MG63 (cell line): ENCODE results near the gene RASSF8. TPM values are rescaled to one million over a fixed set of nuclear protein-coding genes. Genes with fewer than 3 reads are reported as not detected.
A peak's percentile ranks its signal among the peaks of the same experiment; 100 is the strongest.
"Not testable (repeated sequence)": the region's sequence is repeated elsewhere in the genome, so short reads cannot be mapped to it uniquely, and the experiment has no call there.

ENCODE experiments used
- DNase-seq: peaks from one replicate; pipeline ENCODE4 v3.0.0-alpha.2; 2020
- H3K27me3 ChIP-seq: fragments of 250-450 bp; sonication (Bioruptor Pico); 2 replicates; pipeline ENCODE4 v1.5.1; 2020; ENCODE audit warnings: mild to moderate bottlenecking, moderate library complexity
- H3K36me3 ChIP-seq: fragments of 250-450 bp; sonication (Bioruptor Pico); 2 replicates; pipeline ENCODE4 v1.5.1; 2020; ENCODE audit warnings: mild to moderate bottlenecking, moderate library complexity
- H3K4me3 ChIP-seq: fragments of 250-450 bp; sonication (Bioruptor Pico); 2 replicates; pipeline ENCODE4 v1.5.1; 2020; ENCODE audit warnings: mild to moderate bottlenecking, moderate library complexity
- H3K9me3 ChIP-seq: fragments of 250-450 bp; sonication (Bioruptor Pico); 2 replicates; pipeline ENCODE4 v1.5.1; 2020; ENCODE audit warnings: mild to moderate bottlenecking, moderate library complexity
- total RNA-seq: library from RNA; depleted of rRNA; stranded (reverse); fragments of >200 nt; shearing (Covaris generic); gene quantifications from 2 replicates; pipeline ENCODE4 v1.2.3, GENCODE V29; 2014; ENCODE audit warnings: low replicate concordance

The RASSF8 gene
- total RNA-seq, 1 experiment from 2014 or later = 7.3 TPM

GRCh38 chr12:26055087-26055486, 96.6 kb downstream of the RASSF8 start:
- Histone ChIP-seq H3K27me3 (no peaks in the 10 kb centered on the region), H3K4me3 (no peak overlapping the region), H3K36me3 (no peaks in the 10 kb centered on the region), H3K9me3 (no peaks in the 10 kb centered on the region)
- no peak for DNase-seq

GRCh38 chr12:26056335-26056734, 97.9 kb downstream of the RASSF8 start:
- no peaks in the 10 kb centered on the region for H3K9me3 ChIP-seq
- DNase-seq = peak; percentile 11
- no peak overlapping the region for H3K4me3 ChIP-seq
- no peaks in the 10 kb centered on the region for H3K27me3 ChIP-seq
- no peaks in the 10 kb centered on the region for H3K36me3 ChIP-seq

GRCh38 chr12:26057271-26057670, 98.8 kb downstream of the RASSF8 start:
- not testable (repeated sequence) for H3K27me3 ChIP-seq, DNase-seq, H3K4me3 ChIP-seq, H3K9me3 ChIP-seq, H3K36me3 ChIP-seq

GRCh38 chr12:26058308-26058707, 99.8 kb downstream of the RASSF8 start:
- no peaks in the 10 kb centered on the region for H3K27me3 ChIP-seq
- H3K4me3 ChIP-seq = no peak overlapping the region
- no peak for DNase-seq
- no peaks in the 10 kb centered on the region for H3K36me3 ChIP-seq
- H3K9me3 ChIP-seq = no peaks in the 10 kb centered on the region

- H3K4me3 ChIP-seq = no peak overlapping the region
- DNase-seq = no peak
- H3K36me3 ChIP-seq = no peaks in the 10 kb centered on the region
- H3K9me3 ChIP-seq = no peaks in the 10 kb centered on the region
- H3K27me3 ChIP-seq = no peaks in the 10 kb centered on the region
Observed at GRCh38 chr12:26058818-26059217, 100.3 kb downstream of the RASSF8 start.

GRCh38 chr12:26062006-26062405, 103.5 kb downstream of the RASSF8 start:
- Histone ChIP-seq H3K4me3 (no peak overlapping the region), H3K36me3 (no peaks in the 10 kb centered on the region), H3K9me3 (no peaks in the 10 kb centered on the region), H3K27me3 (no peaks in the 10 kb centered on the region)
- no peak for DNase-seq

GRCh38 chr12:26062566-26062965, 104.1 kb downstream of the RASSF8 start:
- DNase-seq = peak; percentile 34
- Histone ChIP-seq H3K27me3 (no peaks in the 10 kb centered on the region), H3K36me3 (no peaks in the 10 kb centered on the region), H3K4me3 (no peak overlapping the region), H3K9me3 (no peaks in the 10 kb centered on the region)

- no peak for DNase-seq
- Histone ChIP-seq H3K27me3 (no peaks in the 10 kb centered on the region), H3K4me3 (no peak overlapping the region), H3K9me3 (no peaks in the 10 kb centered on the region), H3K36me3 (no peaks in the 10 kb centered on the region)
Observed at GRCh38 chr12:26065451-26065850, 107.0 kb downstream of the RASSF8 start.

- no peak for DNase-seq
- no peak overlapping the region for H3K4me3 ChIP-seq
- H3K36me3 ChIP-seq = peaks cover 6% of the 10 kb centered on the region; the same call in 1 of the 2 replicates
- 0 out of 2 replicates have a peak, but pooled peaks cover 4% of the 10 kb centered on the region for H3K9me3 ChIP-seq
- no peaks in the 10 kb centered on the region for H3K27me3 ChIP-seq
Observed at GRCh38 chr12:26068503-26068902, 110.0 kb downstream of the RASSF8 start.

GRCh38 chr12:26069796-26070195, 111.3 kb downstream of the RASSF8 start:
- Histone ChIP-seq H3K36me3 (peaks cover 6% of the 10 kb centered on the region; the same call in 1 of the 2 replicates), H3K4me3 (no peak overlapping the region)
- no peak for DNase-seq

GRCh38 chr12:26077915-26078702, 119.6 kb downstream of the RASSF8 start:
- Histone ChIP-seq H3K27me3 (no peaks in the 10 kb centered on the region), H3K9me3 (no peaks in the 10 kb centered on the region; the same call in 1 of the 2 replicates), H3K36me3 (no peaks in the 10 kb centered on the region), H3K4me3 (no peak overlapping the region)
- DNase-seq = no peak

More at GRCh38 chr12:26069796-26070195, 111.3 kb downstream of the RASSF8 start:
- H3K27me3 ChIP-seq = no peaks in the 10 kb centered on the region
- H3K9me3 ChIP-seq = 0 out of 2 replicates have a peak, but pooled peaks cover 4% of the 10 kb centered on the region

GRCh38 chr12:26080911-26081310, 122.4 kb downstream of the RASSF8 start:
- Histone ChIP-seq H3K36me3 (no peaks in the 10 kb centered on the region), H3K4me3 (no peak overlapping the region), H3K27me3 (no peaks in the 10 kb centered on the region), H3K9me3 (no peaks in the 10 kb centered on the region; the same call in 1 of the 2 replicates)
- DNase-seq = no peak

GRCh38 chr12:26086936-26087335, 128.5 kb downstream of the RASSF8 start:
- no peak overlapping the region for H3K4me3 ChIP-seq
- H3K27me3 ChIP-seq = no peaks in the 10 kb centered on the region
- no peak for DNase-seq
- H3K36me3 ChIP-seq = no peaks in the 10 kb centered on the region
- H3K9me3 ChIP-seq = no peaks in the 10 kb centered on the region; the same call in 1 of the 2 replicates

- no peaks in the 10 kb centered on the region for H3K9me3 ChIP-seq
- H3K36me3 ChIP-seq = no peaks in the 10 kb centered on the region
- no peak for DNase-seq
- H3K4me3 ChIP-seq = no peak overlapping the region
- no peaks in the 10 kb centered on the region for H3K27me3 ChIP-seq
Observed at GRCh38 chr12:26088998-26089397, 130.5 kb downstream of the RASSF8 start.

GRCh38 chr12:26090836-26091510, 132.5 kb downstream of the RASSF8 start:
- H3K36me3 ChIP-seq = no peaks in the 10 kb centered on the region
- H3K4me3 ChIP-seq = no peak overlapping the region
- no peak for DNase-seq
- no peaks in the 10 kb centered on the region for H3K27me3 ChIP-seq
- no peaks in the 10 kb centered on the region for H3K9me3 ChIP-seq

GRCh38 chr12:26091822-26092221, 133.3 kb downstream of the RASSF8 start:
- H3K9me3 ChIP-seq = no peaks in the 10 kb centered on the region

GRCh38 chr12:26092346-26093105, 134.0 kb downstream of the RASSF8 start:
- no peak overlapping the region for H3K4me3 ChIP-seq
- H3K36me3 ChIP-seq = no peaks in the 10 kb centered on the region
- no peaks in the 10 kb centered on the region for H3K9me3 ChIP-seq
- no peaks in the 10 kb centered on the region for H3K27me3 ChIP-seq
- no peak for DNase-seq

More at GRCh38 chr12:26091822-26092221, 133.3 kb downstream of the RASSF8 start:
- H3K27me3 ChIP-seq = no peaks in the 10 kb centered on the region
- DNase-seq = no peak
- no peak overlapping the region for H3K4me3 ChIP-seq
- H3K36me3 ChIP-seq = no peaks in the 10 kb centered on the region
